Calu3 (cell line): ENCODE measurements around the gene SNX21. TPM values are rescaled to one million over a fixed set of nuclear protein-coding genes. Genes with fewer than 3 reads are reported as not detected.
"Not testable (repeated sequence)": the region's sequence is repeated elsewhere in the genome, so short reads cannot be mapped to it uniquely, and the experiment has no call there.

Source experiments
- BruUV-seq: library from RNA; stranded (reverse); fragments of 400-500 nt; replicated peaks from 2 replicates; lab custom pipeline; 2021; lab: Mats Ljungman, UMichigan
- CTCF ChIA-PET: fragments of 300-600 bp; sonication (Branson Sonifier 250); formaldehyde crosslinking; loops from one replicate; lab custom pipeline; 2022; ENCODE audit warnings: antibody characterized with exemption; lab: Charles Lee
- DNase-seq: peaks from one replicate; pipeline ENCODE4 v3.0.0; 2022
- H3K27ac Mint-ChIP-seq: one replicate; pipeline ENCODE4 v1.8.0; 2022; ENCODE audit warnings: mixed read lengths; ENCODE audit not compliant: unreplicated experiment
- H3K27me3 Mint-ChIP-seq: one replicate; pipeline ENCODE4 v1.8.0; 2022; ENCODE audit warnings: mixed read lengths; ENCODE audit not compliant: unreplicated experiment
- H3K36me3 Mint-ChIP-seq: one replicate; pipeline ENCODE4 v1.8.0; 2022; ENCODE audit warnings: mild to moderate bottlenecking, moderate library complexity, mixed read lengths; ENCODE audit not compliant: insufficient read depth, unreplicated experiment
- H3K4me1 Mint-ChIP-seq: one replicate; pipeline ENCODE4 v1.8.0; 2022; ENCODE audit warnings: mild to moderate bottlenecking, low read depth, mixed read lengths; ENCODE audit not compliant: unreplicated experiment
- H3K4me3 Mint-ChIP-seq: one replicate; pipeline ENCODE4 v1.8.0; 2022; ENCODE audit warnings: mild to moderate bottlenecking, low read depth, moderate library complexity, mixed read lengths; ENCODE audit not compliant: unreplicated experiment
- H3K9me3 Mint-ChIP-seq: one replicate; pipeline ENCODE4 v1.8.0; 2022; ENCODE audit warnings: low read depth, mixed read lengths; ENCODE audit not compliant: unreplicated experiment
- intact Hi-C: fragments of 100-400 bp; cut with micrococcal nuclease; formaldehyde crosslinking; loops from one replicate; pipeline ENCODE4 v1.10.0; 2022; ENCODE audit not compliant: unreplicated experiment
- total RNA-seq: library from RNA; stranded (reverse); gene quantifications from 2 replicates; pipeline ENCODE4 v1.2.3, GENCODE V29; 2022
- TF ChIP-seq, protein P1 (sequence below): fragments of 200-600 bp; IDR thresholded peaks from one replicate; pipeline ENCODE4 v1.8.0; 2022; ENCODE audit warnings: antibody characterized with exemption; ENCODE audit not compliant: unreplicated experiment

The SNX21 gene
- total RNA-seq, 1 experiment from 2014 or later: 8.7 TPM

DNA sequence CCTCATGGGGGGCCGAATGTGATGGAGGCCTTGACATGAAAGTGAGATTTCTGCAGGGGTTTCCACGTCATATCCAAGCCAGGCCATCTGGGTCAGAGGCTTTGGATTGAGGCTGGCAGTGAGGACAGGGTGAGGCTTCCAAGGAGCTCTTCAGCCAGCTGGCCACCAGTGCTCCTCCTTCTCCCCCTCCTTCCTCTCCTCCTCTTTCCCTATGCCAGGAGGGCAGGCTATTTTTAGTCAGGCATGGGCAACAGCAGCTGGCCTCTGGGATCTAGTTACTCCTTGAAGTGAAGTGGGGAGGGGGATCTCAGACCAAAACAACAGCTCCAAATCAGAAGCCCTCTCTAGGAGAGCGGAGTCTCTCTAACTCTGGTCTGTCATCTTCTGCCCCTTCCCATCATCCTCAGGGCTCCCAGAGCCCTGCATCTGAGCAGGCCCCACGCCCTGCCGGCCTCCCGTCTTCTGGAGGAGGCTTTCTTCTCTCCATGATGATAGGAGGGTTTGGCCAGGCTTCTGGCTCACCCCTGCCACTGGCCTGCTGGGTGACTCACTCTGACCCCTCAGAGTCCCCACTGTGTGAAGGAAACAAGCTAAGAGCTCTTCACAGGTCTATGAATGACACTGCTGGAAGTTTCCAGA, 7.1 kb upstream of the SNX21 start:
- TF ChIP-seq, protein P1, sequence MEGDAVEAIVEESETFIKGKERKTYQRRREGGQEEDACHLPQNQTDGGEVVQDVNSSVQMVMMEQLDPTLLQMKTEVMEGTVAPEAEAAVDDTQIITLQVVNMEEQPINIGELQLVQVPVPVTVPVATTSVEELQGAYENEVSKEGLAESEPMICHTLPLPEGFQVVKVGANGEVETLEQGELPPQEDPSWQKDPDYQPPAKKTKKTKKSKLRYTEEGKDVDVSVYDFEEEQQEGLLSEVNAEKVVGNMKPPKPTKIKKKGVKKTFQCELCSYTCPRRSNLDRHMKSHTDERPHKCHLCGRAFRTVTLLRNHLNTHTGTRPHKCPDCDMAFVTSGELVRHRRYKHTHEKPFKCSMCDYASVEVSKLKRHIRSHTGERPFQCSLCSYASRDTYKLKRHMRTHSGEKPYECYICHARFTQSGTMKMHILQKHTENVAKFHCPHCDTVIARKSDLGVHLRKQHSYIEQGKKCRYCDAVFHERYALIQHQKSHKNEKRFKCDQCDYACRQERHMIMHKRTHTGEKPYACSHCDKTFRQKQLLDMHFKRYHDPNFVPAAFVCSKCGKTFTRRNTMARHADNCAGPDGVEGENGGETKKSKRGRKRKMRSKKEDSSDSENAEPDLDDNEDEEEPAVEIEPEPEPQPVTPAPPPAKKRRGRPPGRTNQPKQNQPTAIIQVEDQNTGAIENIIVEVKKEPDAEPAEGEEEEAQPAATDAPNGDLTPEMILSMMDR: no peak
- H3K4me1 Mint-ChIP-seq: peaks cover 30% of the 10 kb centered on the region
- no peak overlapping the region for H3K4me3 Mint-ChIP-seq
- DNase-seq: no peak
- no TSS peak for BruUV-seq
- H3K9me3 Mint-ChIP-seq: no peaks in the 10 kb centered on the region
- intact Hi-C loops: no loop called here
- H3K36me3 Mint-ChIP-seq: peaks cover 11% of the 10 kb centered on the region
- CTCF ChIA-PET: interaction anchor here (0.5 kb wide), 1 partner anchor 162 kb away, joined by 6 read pairs; no protein-coding TSS in a partner anchor
- H3K27ac Mint-ChIP-seq: no peak overlapping the region
- peaks cover 39% of the 10 kb centered on the region for H3K27me3 Mint-ChIP-seq

DNA sequence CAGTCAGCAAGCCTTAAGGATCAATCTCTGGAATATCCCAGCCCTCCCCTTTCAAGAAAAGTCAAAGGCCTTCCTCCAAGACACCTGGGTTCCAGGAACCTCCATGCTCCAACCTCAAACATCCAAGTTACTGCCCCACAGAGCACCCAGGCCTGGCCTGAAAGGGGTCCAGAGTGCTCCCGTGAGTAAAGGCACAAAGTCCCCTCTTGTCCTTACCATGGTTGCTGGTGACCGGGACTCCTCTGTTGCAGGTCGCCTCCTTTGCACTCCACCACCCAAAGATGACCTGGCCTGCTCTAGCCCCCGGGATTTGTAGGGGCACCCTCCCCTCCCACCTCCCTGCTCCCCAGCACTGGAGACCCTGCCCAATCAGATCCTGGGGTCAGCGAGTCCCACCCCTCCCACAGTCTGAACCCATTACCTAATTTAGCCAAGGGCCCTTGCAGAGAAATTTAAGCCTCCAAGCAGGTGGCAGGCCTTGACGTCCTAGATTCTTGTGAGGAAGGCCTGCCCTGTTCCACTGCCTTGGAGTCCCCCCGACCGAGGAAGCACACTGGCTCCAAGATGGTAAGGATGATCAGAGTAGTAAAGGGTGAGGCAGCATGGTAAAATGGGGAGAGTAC, 6.5 kb upstream of the SNX21 start, which contains the start of gene TNNC2:
TNNC2 (minus strand) TSS at position 283 of the 623 bp plus-strand sequence; CDS start at position 219, 64 bp downstream.
- Mint-ChIP-seq H3K27me3 (peaks cover 32% of the 10 kb centered on the region), H3K4me3 (no peak within 1 kb of the TSS), H3K36me3 (peaks cover 11% of the 10 kb centered on the region), H3K27ac (no peak within 1 kb of the TSS), H3K4me1 (peaks cover 28% of the 10 kb centered on the region), H3K9me3 (no peaks in the 10 kb centered on the region)
- intact Hi-C loops: no loop called here
- CTCF ChIA-PET: interaction anchor here (0.5 kb wide), 1 partner anchor 162 kb away, joined by 6 read pairs; no protein-coding TSS in a partner anchor
- BruUV-seq: no TSS peak
- no peak for DNase-seq
- TF ChIP-seq, protein P1: no peak

DNA sequence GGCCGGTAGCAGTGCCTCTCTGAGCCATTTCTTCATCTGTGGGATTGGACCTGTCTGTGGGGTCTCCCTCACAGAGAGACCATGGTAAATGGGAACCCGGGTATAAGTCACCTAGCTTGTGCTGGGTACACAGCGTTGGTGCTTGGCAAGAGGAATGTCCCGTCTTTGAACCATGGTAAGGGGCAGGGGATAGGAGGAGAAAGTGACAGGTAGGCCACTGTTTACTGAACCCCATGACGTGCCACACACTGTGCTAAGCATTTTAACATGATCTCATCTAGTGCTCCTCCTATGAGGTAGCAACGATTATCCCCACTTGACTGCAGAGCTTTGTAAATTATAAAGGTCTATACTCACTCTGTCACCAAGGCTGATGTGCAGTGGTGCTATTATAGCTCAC, 5.9 kb upstream of the SNX21 start:
- Mint-ChIP-seq H3K36me3 (peaks cover 10% of the 10 kb centered on the region), H3K27me3 (peaks cover 27% of the 10 kb centered on the region), H3K9me3 (no peaks in the 10 kb centered on the region), H3K27ac (no peak overlapping the region), H3K4me1 (peaks cover 23% of the 10 kb centered on the region), H3K4me3 (no peak overlapping the region)
- no peak for DNase-seq
- TF ChIP-seq, protein P1: no peak
- intact Hi-C loops: no loop called here
- CTCF ChIA-PET: no interaction called here
- no TSS peak for BruUV-seq

DNA sequence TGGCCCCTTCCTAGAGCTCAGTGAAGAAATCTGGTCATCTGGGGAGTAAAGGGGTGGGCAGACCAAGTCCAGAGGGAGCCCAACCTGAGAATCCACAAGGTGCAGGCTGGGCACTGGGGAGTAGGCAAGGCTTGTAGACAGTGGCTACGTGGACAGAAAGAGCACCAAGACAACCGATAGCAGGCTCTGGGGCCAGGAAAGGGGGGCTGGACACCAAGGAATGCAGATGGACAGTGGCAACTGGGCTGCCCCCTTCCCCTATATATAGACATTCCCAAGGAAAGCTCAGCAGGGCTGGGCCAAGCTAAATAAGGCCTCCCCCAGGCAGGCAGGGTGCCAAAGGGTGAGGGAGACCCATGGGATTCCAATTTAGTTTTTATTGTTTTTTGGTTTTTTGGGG, 5.0 kb upstream of the SNX21 start:
- TF ChIP-seq, protein P1: no peak
- no peak for DNase-seq
- no TSS peak for BruUV-seq
- Mint-ChIP-seq H3K27me3 (peaks cover 18% of the 10 kb centered on the region), H3K9me3 (no peaks in the 10 kb centered on the region), H3K4me3 (no peak overlapping the region), H3K36me3 (peaks cover 16% of the 10 kb centered on the region), H3K27ac (no peak overlapping the region), H3K4me1 (peaks cover 21% of the 10 kb centered on the region)
- intact Hi-C loops: no loop called here
- CTCF ChIA-PET: no interaction called here

DNA sequence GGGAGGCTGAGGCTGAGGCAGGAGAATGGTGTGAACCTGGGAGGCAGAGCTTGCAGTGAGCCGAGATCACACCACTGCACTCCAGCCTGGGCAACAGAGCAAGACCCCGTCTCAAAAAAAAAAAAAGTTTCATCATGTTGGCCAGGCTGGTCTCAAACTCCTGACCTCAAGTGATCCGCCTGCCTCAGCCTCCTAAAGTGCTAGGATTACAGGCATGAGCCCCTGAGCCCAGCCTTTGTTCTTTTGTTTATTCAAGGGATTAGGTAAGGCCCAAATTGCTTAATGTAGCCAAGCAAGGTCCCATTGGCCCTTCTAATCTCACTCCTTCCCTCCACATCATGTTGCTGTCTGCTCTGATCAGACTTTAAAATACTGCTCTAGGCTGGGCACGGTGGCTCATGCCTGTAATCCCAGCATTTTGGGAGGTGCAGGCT, 3.9 kb upstream of the SNX21 start:
- H3K4me3 Mint-ChIP-seq, BruUV-seq, H3K27me3 Mint-ChIP-seq, DNase-seq, H3K9me3 Mint-ChIP-seq, H3K27ac Mint-ChIP-seq, intact Hi-C loops: not testable (repeated sequence)
- CTCF ChIA-PET: interaction anchor here (0.7 kb wide), 1 partner anchor 411 kb away, joined by 4 read pairs; no protein-coding TSS in a partner anchor
- H3K4me1 Mint-ChIP-seq: peaks cover 11% of the 10 kb centered on the region
- peaks cover 21% of the 10 kb centered on the region for H3K36me3 Mint-ChIP-seq
